GM12873 (cell line): Measurements from ENCODE around the gene KCNMB1.

Experiments used
- TF ChIP-seq, protein P1 (sequence below): IDR thresholded peaks from 2 replicates; pipeline ENCODE4 v1.5.1; 2012; ENCODE audit warnings: low read depth, mild to moderate bottlenecking, moderate library complexity, low read length, control low read depth; ENCODE audit not compliant: insufficient read depth; ENCODE audit errors: missing control alignments

Gene KCNMB1

DNA sequence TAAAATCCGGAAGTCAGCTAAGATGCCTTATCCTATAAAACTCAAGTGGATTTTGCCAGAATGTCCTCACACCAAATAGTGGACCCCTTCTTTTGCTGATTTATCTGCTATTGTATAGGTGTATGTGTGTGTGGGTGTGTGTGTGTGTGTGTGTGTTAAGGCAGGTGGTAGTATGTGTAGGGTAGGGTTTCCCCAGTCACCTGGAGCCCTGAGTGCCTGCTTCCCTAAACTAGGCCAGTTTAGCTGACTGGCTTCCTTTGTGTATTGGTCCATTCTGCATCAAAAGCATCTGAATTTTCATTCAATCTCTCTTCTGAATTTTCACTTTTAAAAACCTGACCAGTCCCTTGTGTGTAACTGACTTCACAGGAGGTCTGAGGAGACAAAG, 49.4 kb downstream of the KCNMB1 start:
- TF ChIP-seq, protein P1, sequence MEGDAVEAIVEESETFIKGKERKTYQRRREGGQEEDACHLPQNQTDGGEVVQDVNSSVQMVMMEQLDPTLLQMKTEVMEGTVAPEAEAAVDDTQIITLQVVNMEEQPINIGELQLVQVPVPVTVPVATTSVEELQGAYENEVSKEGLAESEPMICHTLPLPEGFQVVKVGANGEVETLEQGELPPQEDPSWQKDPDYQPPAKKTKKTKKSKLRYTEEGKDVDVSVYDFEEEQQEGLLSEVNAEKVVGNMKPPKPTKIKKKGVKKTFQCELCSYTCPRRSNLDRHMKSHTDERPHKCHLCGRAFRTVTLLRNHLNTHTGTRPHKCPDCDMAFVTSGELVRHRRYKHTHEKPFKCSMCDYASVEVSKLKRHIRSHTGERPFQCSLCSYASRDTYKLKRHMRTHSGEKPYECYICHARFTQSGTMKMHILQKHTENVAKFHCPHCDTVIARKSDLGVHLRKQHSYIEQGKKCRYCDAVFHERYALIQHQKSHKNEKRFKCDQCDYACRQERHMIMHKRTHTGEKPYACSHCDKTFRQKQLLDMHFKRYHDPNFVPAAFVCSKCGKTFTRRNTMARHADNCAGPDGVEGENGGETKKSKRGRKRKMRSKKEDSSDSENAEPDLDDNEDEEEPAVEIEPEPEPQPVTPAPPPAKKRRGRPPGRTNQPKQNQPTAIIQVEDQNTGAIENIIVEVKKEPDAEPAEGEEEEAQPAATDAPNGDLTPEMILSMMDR, result no peak

DNA sequence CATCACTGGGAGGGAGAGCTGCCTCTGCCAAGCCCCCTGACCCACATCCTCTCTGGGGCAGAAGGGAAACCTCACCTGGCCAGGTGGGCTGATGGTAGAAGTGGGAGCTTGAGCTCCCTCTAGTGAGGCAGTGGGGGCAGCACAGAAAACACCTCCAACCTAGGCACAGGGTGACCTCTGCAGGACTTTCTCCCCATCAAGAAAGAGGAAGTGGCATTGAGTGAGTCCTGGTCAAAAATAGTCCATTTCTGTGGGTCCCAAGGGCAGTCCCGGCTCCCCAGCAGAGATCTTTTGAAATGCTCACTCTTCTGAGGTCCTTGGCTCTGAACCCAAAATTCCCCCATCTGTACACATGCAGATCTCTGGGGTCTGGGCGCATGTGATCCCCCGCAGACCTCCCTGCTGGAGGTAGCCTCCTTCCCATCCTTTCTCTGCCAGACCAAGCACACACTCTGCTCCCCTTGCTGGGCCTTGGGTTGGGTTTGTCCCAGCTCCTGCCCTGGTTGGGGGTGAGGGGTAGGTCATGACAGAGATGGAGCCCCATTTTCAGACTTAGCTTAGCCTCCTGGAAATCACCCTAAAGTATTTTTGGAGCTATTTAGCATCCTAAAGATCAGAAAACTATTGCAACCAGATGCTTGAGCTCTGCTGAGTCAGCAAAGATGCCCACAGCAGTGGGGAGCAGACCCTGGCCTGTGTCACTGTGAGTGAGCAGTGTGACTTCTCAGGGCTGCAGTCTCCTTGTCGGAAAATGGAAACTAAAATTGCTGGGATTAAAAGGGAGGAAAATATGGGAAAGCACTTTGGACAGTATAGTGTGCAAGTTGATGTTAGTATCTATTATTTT, 50.0 kb downstream of the KCNMB1 start:
- TF ChIP-seq, protein P1, result peak; percentile 97

GRCh38 chr5:170338291-170338690, 50.9 kb downstream of the KCNMB1 start:
- TF ChIP-seq, protein P1, result no peak

- TF ChIP-seq, protein P1, result no peak
Observed at GRCh38 chr5:170337045-170337733, 52.0 kb downstream of the KCNMB1 start.

GRCh38 chr5:170336065-170336464, 53.1 kb downstream of the KCNMB1 start:
- TF ChIP-seq, protein P1, result no peak

DNA sequence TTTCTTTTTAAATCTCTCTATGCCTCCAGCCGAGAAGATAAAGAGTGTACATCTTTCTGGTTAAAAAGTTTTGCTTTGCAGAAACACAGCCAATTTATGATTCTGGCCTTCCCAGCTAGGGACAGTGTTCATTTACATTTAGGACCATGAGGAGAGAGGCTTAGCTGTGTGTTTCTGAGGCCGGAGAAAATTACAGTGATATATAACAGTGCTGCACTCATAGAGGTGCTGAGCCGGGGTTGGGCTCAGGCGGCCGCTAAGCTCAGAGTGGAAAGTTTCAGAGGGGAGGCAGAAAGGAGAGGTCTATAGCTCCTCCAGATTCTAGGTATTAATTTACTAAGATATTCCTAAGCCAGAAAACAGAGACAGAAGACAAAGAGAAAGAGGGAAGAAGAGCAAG, 54.5 kb downstream of the KCNMB1 start:
- TF ChIP-seq, protein P1, result no peak

- TF ChIP-seq, protein P1, result no peak
Observed at GRCh38 chr5:170333161-170333910, 55.8 kb downstream of the KCNMB1 start.
